Uterus (tissue), 2 donors: ENCODE measurements around the gene MESD.

Experiments used
- CTCF ChIP-seq, 4 experiments: fragments of 200-600 bp in 2 of 4; fragments of 450-650 bp in 2 of 4; sonication (generic) in 2 of 4; IDR thresholded peaks; one replicate each; pipeline ENCODE4 v1.5.1; 2016 to 2019; ENCODE audit warnings: antibody characterized with exemption in 4 of 4, mild to moderate bottlenecking in 2 of 4, moderate library complexity in 1 of 4
- POLR2A ChIP-seq, 2 donors: fragments of 450-650 bp; IDR thresholded peaks; one replicate each; pipeline ENCODE4 v1.6.1; 2016; ENCODE audit warnings: antibody characterized with exemption in 2 of 2, mild to moderate bottlenecking in 1 of 2, moderate library complexity in 1 of 2

GRCh38 chr15:80979538-80980200 is 9.9 kb downstream of the MESD start:
- TF ChIP-seq CTCF (IDR thresholded peaks at IDR 0.05) (no peak), POLR2A (IDR thresholded peaks at IDR 0.05) (no peak)
